C4-2B (cell line): ENCODE results near the gene ATRNL1.

Source experiments
- H3K27ac ChIP-seq: fragments of 450-650 bp; 2 replicates; pipeline ENCODE4 v1.5.1; 2017
- ZFX ChIP-seq: fragments of 450-650 bp; IDR thresholded peaks from 2 replicates; pipeline ENCODE4 v1.6.1; 2017
- TF ChIP-seq, protein P1 (sequence below): fragments of 450-650 bp; conservative IDR thresholded peaks from 2 replicates; pipeline ENCODE4 v1.5.1; 2017; ENCODE audit warnings: mild to moderate bottlenecking

The ATRNL1 gene

DNA sequence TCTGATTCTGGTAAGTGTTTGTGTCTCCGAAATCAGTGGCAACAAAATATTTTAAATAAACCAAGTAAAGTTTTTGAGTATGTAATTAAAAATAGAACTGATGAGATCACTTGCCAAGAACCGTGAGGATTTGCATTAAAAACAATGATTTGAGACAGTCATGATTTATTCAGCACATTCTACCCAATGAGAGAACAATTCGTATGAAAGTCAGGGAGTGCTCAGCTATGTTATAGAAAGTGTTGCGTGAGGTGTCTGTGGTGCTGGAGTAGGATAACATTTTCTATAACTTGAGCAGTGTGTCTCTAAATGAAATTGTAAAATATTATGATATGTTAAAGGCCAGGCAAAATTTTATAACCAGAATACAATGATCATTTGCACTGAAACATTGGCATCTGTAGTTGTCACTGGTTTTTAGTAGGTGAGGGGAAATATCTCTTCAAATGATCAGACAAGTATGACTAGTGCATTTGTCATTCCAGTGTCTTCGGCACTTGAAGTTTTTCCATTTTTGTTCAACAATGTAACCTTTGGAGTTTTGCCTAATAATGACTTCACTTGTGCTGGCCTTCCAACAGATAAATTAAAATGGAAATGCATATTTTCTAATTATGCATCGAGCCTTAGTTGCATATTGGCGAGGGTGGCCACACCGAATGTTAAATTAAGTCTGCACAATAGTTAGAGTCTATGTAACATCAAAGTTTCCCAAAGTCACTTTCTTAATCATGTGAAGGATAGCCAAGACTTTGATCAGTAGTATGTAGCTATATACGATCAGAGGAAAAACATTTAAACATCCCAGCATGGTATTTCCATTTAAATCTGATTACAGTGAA lies 844.0 kb downstream of the ATRNL1 start:
- H3K27ac ChIP-seq, result no peak overlapping the region
- no peak for TF ChIP-seq ZFX
- TF ChIP-seq, protein P1, sequence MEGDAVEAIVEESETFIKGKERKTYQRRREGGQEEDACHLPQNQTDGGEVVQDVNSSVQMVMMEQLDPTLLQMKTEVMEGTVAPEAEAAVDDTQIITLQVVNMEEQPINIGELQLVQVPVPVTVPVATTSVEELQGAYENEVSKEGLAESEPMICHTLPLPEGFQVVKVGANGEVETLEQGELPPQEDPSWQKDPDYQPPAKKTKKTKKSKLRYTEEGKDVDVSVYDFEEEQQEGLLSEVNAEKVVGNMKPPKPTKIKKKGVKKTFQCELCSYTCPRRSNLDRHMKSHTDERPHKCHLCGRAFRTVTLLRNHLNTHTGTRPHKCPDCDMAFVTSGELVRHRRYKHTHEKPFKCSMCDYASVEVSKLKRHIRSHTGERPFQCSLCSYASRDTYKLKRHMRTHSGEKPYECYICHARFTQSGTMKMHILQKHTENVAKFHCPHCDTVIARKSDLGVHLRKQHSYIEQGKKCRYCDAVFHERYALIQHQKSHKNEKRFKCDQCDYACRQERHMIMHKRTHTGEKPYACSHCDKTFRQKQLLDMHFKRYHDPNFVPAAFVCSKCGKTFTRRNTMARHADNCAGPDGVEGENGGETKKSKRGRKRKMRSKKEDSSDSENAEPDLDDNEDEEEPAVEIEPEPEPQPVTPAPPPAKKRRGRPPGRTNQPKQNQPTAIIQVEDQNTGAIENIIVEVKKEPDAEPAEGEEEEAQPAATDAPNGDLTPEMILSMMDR, result no peak

GRCh38 chr10:115937768-115938056 lies 844.5 kb downstream of the ATRNL1 start:
- TF ChIP-seq ZFX, result no peak
- TF ChIP-seq, protein P1, result no peak
- no peak overlapping the region for H3K27ac ChIP-seq

DNA sequence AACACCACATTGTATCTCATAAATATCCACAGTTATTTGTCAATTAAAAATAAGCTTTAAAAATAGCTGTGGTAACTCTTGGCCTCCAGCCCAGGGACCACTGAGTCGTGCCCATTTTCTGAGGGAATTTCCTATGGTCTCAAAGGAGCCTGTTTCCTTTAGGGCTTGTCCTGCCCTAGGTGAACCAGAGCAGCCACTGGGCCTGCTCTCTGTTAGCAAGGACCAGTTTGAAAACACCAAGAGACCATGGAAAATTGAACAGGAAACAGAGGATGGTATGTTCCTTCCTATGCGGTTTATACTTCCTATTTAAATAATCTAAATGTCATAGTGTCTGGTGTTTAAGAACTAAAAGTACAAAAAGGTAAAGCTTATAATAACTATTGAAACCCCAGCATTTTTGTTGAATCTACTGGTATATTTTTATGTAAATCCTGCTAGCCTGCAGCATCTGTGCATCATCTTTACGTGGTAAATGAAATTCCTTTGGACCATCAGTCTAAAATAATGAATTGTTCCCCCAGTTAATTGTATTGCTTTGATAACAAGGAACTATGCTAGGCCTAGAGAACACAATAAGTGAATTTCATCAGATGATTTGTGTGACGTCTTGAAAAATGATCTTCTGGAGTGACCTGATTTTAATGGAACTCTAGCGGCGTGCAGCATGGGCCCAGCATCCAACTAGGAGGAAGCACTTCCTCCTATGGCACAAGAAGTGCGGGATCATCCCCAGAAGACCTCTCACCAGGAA lies 846.1 kb downstream of the ATRNL1 start:
- no peak overlapping the region for H3K27ac ChIP-seq
- TF ChIP-seq ZFX, result no peak
- TF ChIP-seq, protein P1, result no peak

DNA sequence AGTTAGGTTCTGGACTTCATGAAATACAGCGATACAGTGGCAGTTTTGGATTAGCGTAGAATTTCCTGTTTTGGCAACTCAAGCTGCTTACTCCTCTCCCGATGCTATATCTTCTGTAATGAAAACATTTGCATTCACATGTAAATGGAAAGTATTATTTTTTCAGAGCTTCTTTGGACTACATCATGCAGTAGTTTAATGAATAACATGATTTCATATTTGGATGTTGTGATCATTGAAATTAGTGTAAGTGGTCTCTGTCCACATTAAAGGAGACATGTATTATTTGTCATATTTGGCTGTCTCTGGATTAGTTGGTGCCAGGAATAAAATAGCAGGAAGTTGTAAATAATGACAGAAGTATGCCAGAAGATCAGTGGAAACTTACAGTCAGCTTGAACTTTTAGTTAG lies 848.2 kb downstream of the ATRNL1 start:
- no peak overlapping the region for H3K27ac ChIP-seq
- TF ChIP-seq ZFX, result no peak
- TF ChIP-seq, protein P1, result no peak

DNA sequence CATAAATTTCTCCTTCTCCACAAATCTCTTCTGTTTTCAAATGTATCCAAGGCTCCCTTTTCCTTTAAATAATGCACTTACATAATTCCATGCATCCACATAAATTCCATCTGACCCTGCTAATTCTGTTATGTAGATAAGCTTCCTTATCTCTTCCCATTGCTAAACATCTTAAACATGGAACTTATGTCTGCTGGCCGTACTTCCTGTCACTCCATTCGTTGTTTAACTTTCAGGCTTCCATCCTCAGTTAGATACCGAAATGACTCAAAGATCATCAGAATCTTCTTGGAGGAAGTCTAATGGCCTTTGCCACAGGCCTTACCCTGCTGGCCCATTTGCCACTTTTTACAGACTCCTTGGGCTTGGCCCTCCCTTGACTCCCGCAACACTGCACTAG lies 848.9 kb downstream of the ATRNL1 start:
- TF ChIP-seq, protein P1, result no peak
- no peak for TF ChIP-seq ZFX
- H3K27ac ChIP-seq, result no peak overlapping the region

DNA sequence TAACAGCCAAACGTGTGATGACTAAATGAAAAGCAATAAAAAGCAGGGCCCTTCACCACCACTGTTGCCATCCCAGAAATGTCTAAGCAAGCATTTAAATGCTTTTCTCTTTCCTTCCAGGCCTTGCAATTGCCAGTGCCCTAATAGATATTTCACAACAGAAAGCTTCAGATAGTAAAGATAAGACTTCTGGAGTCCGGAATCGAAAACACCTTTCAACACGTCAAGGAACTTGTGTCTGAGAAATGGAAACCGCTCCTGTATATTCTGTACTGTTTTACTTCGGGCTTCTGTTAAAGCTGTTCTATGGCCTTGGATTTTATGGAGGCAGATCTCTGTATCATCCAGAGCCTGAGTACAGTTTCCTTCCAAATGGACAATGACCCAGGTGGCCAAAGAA lies 851.4 kb downstream of the ATRNL1 start:
- TF ChIP-seq, protein P1, result no peak
- TF ChIP-seq ZFX, result no peak
- no peak overlapping the region for H3K27ac ChIP-seq

- TF ChIP-seq, protein P1, result no peak
- TF ChIP-seq ZFX, result no peak
- H3K27ac ChIP-seq, result no peak overlapping the region
These were observed 852.7 kb downstream of the ATRNL1 start for GRCh38 chr10:115945701-115946445.
